ENCODE results near the gene KRT75.
"Not testable (repeated sequence)": the region's sequence is repeated elsewhere in the genome, so short reads cannot be mapped to it uniquely, and the experiment has no call there.

The KRT75 gene

DNA sequence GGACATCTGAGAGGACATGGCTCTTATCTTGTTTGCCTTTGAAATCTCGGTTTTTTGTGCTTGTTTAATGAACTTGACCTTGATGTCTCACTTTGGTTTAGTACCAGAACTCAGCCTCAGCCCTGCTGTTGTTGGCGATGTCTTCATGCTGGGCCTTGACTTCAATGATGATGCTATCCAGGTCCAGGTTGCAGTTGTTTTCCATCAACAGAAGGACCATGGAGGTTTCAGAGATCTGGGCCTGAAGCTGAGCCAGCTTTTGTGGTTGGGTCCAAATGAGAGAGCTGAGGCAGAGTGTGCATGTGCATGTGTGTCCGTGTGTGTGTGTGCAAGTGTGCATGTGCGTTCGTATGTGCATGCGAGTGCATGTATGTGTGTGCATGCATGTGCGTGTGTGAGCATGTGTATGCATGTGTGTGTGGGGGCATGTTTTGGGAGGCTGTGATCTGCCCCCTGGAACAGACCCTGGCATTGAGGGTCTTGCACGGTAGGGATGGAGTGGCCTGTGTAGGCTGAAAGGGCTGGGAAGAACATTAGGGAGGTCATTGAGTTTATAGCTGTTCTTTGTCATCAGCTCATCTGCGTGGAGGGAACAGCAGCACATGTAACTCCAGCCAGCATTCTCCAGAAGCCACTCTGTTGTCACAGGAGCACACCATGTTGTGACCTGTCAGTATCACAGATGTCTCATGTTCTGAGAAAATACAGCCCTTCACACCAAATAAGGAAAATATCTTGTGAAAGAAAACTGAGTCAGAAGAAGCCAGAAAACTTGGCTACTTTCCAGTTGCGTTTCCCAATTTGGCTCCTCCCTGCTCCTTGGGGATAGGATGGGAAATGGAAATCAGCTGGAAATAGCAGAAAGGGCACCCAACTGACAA is 18.1 kb downstream of the KRT75 start:
- DNase-seq (ENCODE audit: low read depth in 2 of 2) = no peak

- no peak for DNase-seq (ENCODE audit: low read depth in 2 of 2)
Observed at GRCh38 chr12:52414936-52415335, 19.2 kb downstream of the KRT75 start.

- DNase-seq (ENCODE audit: low read depth in 2 of 2) = no peak
Observed at GRCh38 chr12:52413782-52414345, 20.3 kb downstream of the KRT75 start.

DNA sequence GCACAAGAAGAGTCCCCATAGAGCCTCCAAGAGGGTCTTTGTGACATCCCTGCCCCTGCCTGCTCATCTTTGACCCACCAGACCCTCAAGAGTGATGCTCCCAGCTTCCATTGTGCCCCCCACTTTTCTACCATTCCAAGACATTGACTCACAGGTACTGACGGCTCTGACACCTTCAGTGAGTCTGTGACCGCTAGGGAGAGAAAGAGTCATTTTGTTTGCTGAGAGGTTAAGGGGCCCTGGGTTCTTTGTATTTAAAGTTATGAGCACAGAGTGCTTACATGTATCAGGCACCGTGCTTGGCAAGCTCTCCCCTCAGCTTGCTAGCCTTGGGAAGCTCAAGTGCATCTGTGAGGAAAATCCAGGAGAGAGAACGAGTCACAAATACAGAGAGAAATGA is 21.0 kb downstream of the KRT75 start:
- no peak for DNase-seq (ENCODE audit: low read depth in 2 of 2)

GRCh38 chr12:52411815-52412214 is 22.4 kb downstream of the KRT75 start:
- no peak for DNase-seq (ENCODE audit: low read depth in 2 of 2)

GRCh38 chr12:52410589-52411248 is 23.5 kb downstream of the KRT75 start:
- DNase-seq (ENCODE audit: low read depth in 2 of 2) = not testable (repeated sequence)

DNA sequence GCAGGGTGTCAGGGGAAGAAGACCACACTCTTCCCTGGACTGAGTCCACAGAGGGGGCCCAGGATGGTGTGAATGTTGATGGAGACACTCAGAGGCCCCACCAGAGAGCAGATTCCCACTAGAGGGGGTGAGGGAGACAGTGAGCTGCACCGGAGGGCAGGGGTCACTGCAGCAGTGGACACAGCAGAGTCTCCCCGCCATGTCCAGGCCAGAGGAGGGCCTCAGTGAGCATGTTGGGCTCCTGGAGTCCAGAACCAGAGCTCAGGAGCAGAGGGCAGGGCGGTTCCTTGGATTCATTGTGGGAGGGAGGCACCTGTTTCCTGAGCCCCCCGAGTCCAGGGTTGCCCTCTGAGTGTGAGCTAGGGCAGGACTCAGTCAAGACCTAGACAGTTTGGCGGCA is 26.3 kb downstream of the KRT75 start:
- DNase-seq (ENCODE audit: low read depth in 2 of 2) = no peak

DNA sequence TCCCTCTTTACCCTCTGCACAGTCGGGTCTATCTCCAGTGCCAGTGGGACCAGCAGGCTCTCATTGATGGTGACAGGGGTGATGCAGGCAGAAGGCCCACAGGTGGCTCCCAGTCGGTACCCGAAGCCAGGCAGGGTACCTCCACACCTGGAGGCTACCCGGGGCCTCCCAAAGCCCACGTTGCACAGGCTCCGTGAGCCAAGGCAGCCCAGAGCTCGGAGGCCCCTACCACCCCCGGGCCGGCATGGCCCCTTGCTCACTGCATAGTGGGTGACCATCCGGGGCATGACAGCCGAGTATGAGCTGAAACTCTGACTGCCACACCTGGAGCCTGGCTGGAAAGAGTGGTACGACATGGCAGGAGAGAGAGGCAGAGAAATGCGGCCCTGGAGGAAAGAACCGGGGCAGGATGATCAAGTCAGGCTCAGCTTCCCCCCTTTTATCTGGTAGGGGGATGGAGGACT is 28.2 kb downstream of the KRT75 start, which contains the start of gene KRT82:
Gene KRT82 (minus strand): TSS at position 414 of the 464 bp plus-strand sequence. CDS start 58 bp downstream, at position 356.
- DNase-seq (ENCODE audit: low read depth in 2 of 2) = no peak

DNA sequence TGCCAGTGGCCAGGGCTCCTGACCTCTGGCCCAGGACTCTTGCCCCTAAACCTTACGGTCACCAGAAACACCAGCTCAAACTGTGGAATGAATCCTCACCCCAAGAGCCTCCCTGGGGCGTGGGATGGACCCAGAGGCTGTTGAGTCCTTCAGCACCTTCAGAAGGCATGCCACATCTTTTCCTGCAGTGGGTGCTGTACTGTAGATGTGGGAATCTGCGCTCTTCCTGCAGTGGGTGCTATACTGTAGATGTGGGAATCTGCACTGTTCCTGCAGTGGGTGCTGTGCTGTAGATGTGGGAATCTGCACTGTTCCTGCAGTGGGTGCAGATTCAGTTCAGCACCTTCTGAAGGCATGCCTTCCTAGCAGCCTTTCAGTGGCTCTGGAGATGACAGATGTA is 29.2 kb downstream of the KRT75 start:
- no peak for DNase-seq (ENCODE audit: low read depth in 2 of 2)

DNA sequence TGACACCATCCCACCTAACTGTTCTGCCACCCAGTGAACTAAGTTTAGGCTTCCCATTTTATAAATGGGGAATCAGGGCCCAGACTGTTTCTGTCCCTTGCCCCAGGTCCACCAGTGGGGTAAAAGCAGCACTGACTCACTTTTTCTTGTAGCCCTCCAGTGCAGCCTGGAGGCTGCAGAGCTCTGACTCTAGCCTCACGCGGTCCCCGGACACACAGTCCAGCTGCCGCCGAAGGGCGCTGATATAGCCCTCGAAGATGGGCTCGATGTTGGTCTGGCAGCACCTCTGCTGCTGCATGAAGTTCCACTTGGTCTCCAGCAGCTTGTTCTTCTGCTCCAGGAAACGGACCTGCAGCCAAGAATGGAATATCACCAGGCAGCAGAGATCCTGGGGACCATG is 30.6 kb downstream of the KRT75 start:
- DNase-seq (ENCODE audit: low read depth in 2 of 2) = no peak

- DNase-seq (ENCODE audit: low read depth in 2 of 2) = no peak
Observed at GRCh38 chr12:52402873-52403540, 31.2 kb downstream of the KRT75 start.

DNA sequence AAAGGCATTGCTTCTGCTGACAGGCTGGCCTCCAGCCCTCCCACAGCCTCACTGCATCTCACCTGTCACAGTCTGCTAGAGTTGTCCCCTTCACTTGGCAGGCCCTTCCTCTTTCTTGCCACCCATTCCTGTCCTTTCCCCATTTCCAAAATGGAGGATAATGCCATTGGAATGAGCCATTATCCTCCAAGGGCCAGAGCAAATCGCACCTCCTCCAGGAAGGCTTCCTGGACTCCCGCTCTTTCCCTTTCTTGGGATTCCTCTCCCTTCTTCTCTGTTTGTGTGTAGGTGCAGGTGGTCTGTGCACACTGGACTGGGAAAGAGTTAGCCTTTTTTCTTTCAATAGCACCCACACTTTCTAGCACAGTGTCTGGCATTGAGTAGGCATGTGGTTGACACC is 31.8 kb downstream of the KRT75 start:
- no peak for DNase-seq (ENCODE audit: low read depth in 2 of 2)

DNA sequence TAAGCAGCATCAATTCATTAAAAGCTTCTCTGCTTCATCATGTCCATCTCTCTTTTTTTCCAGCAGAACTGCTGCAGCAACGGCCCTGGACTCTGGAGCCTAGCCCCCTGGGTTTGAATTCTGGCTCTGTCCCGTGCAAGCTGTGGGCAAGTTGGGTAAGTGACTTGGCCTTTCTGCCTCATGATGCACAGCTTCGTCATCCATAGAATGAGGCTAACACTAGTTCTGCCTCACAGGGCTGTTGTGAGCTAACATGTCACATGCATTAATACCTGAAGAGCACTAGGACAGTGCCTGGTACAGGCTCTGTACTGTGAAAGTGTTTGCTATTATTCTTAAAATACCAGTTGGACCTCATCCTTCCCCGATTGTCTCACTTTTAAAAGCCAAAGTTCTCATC is 32.2 kb downstream of the KRT75 start:
- no peak for DNase-seq (ENCODE audit: low read depth in 2 of 2)

DNA sequence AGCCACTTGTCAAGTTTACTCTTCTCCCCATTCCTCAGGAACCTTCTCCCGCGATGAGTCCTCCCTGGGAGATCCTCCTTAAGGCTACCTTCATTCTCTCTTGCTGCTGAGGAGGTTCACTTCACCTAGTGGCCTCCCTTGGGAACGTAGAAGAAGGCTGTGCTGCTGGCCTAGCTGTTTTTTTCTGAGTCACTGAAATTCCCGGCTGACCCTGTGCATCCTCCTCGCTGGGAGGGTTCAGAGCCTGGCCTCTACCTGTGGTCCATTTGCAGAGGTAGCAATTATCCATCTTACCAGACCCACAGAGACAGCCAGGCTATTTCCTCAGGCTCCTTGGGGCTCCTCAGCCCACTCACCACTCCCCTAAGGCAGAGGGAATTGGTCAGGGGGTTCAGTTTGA is 32.6 kb downstream of the KRT75 start:
- no peak for DNase-seq (ENCODE audit: low read depth in 2 of 2)

DNA sequence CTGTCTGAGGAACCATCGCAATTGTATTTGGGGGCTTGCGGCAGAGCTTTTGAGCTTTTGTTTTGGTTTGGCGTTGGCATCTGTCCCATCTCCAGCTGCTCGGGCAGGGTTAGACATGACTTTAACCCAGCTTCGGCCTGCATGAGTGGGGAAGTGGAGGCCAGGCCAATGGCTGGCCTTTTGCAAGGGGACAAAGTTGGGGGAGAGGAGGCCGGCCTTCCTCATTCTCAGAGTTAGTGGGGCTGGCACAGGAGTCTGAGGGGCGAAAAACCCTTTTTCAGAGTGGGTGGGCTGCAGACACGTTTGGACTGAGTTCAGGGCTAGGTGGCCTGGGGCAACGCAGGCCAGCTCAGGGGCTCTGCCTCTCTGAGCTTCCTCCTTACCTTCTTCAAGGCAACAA is 33.3 kb downstream of the KRT75 start:
- no peak for DNase-seq (ENCODE audit: low read depth in 2 of 2)

DNA sequence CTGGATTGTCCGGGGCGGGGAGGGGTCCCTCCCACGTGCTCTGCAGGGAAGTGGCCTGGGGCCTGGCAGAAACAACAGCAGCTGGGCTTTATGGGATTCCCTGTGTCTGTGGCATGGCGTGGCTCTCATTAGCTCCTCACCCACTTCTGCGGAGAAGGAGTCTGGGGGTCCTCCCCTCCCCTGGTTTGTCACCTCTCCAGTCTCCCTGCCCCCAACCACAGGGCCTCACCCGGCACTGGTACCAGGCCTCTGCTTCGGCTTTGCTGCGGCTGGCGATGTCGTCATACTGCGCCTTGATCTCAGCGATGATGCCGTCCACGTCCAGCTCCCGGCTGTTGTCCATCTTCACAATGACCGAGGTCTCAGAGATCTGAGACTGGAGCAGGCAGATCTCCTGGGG is 34.4 kb downstream of the KRT75 start:
- no peak for DNase-seq (ENCODE audit: low read depth in 2 of 2)

DNA sequence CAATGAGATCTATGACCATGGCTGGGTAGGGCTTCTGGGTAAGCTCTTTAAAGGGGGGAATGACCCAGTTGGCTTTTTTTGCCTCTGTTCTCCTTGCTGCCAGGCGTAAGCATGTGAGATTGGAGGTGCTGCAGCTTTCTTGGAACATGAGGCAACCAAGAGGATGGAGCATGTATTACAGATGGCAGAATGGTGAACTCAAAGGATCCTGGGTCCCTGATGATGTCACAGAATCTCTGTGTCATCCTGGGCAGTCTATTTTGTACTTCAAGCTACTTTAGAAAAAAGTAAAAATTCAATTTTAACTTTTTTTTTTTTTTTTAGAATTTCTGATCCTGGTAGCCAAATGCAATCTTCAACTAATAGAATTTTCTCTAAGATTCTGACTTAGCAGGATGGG is 36.0 kb downstream of the KRT75 start:
- no peak for DNase-seq (ENCODE audit: low read depth in 2 of 2)

GRCh38 chr12:52396656-52397055 is 37.5 kb downstream of the KRT75 start:
- no peak for DNase-seq (ENCODE audit: low read depth in 2 of 2)

DNA sequence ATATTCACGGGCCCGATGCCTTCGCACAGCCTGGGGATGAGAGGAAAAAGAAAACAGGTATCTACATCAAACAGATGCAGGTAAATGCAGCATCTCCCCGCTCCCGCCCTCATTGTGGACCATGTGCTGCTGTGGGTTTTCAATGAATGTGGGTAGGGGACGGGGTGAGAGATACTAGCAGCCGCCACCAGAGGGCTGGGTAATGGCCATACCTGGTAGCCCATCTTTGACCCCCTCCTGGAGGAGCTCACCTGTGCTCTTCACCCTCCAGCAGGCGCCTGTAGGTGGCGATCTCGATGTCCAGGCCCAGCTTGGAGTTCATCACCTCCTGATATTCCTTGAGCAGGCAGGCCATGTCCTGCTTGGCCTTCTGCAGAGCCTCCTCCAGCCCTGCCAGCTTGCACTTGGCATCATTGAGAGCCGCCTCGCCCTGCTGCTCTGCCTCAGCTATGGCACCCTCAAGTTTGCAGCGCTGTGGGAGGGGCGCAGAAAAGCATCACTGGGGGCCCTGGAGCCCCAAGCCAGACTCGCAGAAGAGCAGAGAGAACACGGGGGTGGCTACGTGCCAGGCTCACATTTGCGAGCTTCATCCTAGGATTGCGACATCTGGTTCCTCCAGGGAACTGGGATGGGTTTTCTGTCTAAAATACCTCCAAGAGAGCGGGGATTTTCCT is 38.3 kb downstream of the KRT75 start:
- no peak for DNase-seq (ENCODE audit: low read depth in 2 of 2)

DNA sequence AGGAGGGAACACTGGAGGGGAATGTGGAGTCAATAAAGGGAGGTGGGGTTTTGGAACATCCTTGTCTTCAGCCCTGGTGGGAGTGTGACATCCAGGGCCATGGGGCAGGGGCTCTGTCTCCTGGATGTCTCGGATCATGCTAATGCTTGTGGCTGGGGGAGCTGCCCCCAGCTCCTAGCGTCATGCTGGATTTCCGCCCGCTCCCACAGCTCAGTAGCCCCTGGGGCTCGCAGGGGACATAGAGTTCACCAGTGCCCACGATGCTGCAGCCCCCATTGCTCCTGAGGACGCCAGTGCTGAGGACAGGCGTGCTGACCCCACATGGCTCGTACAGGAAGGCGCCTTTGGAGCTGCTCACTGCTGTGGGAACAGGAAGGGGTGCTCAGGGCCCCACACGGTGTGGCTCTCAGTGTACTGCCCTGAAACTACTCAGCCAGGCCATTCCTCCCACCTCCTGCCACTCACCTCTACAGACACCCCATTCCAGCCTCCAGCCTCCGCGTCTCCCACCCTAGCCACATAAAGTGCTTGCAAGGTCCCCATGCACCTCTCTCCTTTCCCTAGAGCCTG is 39.2 kb downstream of the KRT75 start:
- DNase-seq (ENCODE audit: low read depth in 2 of 2) = no peak

DNA sequence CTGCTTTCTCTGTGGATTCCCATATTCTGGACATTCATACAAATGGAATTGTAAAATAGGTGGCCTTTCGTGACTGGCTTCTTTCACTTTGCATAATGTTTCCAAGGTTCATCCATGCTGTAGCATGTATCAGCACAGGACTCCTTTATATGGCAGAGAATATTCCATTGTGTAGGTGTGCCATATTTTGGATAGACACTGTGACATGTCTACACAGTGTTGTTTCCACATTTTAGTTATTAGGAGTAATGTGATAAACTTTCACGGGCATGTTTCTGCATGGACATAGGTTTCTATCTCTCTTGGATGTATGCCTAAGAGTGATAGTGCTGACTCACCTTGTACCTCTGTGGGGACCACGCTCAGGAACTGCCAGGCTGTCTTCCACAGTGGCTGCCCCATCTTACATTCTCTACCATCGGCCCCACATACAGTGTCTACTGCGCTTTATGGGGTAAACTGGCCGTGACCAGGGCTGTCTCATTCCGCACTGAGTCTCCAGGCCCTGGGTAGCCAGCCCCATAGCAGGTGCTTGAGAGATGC is 41.6 kb downstream of the KRT75 start:
- DNase-seq (ENCODE audit: low read depth in 2 of 2) = no peak
